MM.1S (cell line): Measurements from ENCODE around the gene TMUB2.

ENCODE experiments used
- CTCF ChIP-seq: fragments of 300-600 bp; sonication (generic); IDR thresholded peaks from 2 replicates; pipeline ENCODE4 v1.5.1; 2016; ENCODE audit warnings: antibody characterized with exemption, low read length, mixed read lengths
- EZH2 ChIP-seq: fragments of 300-600 bp; sonication (generic); optimal IDR thresholded peaks from 2 replicates; pipeline ENCODE3; 2017; ENCODE audit warnings: low read depth, mild to moderate bottlenecking, antibody characterized with exemption, low read length, mixed read lengths
- EZH2phosphoT487 ChIP-seq: fragments of 300-600 bp; sonication (generic); IDR thresholded peaks from 2 replicates; pipeline ENCODE4 v1.6.1; 2018; ENCODE audit warnings: antibody characterized with exemption, low read length

DNA sequence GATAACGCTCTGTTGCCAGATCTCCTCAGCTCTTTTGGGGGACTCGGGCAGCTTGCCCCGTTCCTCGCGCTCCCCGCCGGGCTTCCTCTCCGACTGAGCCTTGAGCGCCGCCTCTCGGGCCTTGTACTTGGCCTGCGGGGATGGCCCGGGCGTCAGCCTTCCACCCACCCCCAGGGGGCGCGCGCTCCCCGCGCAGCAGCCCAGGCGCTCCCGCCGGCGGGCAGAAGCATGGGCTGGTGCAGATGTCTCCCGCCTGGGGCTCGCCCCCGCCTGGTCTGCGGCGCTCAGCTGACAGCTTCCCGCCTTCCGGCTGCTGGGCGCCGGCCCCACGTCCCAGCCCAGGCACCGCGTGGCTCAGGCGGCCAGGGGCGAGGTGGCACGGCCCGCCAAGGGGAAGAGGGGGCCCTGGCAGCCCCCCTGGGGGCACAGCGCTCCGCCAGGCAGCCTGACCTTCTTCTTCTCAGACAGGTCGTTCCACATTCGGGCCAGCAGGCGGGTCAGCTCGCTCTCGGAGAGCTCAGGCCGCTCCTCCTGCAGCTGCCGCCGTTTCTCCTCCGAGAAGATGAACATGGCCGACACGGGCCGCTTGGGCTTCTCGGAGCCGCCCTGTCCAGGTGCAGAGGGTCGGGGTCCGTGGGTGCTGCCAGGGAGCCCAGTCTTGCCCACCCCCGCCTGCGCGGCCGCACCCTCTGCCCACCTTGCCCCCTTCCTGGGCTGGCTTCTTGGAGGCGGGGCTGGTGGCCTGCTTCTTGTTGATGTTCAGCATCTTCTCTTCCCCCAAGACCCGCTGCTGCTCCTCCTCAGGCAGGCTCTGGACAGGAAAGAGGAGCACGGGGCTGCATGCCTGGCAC lies 23.8 kb downstream of the TMUB2 start:
- TF ChIP-seq CTCF (peak; percentile 98), EZH2 (no peak), EZH2phosphoT487 (no peak)
